AML-193 (cell line): ENCODE measurements around the gene UBA7.

Experiments used
- DNase-seq, 2 experiments: peaks; one replicate each; lab custom pipeline; 2025; lab: John Stamatoyannopoulos, UW

The UBA7 gene

GRCh38 chr3:49804141-49805041 lies 9.4 kb downstream of the UBA7 start:
- DNase-seq, result no peak

- peak; percentile 20 to 31 for DNase-seq
These were observed 10.2 kb downstream of the UBA7 start for GRCh38 chr3:49803465-49804140.

GRCh38 chr3:49802719-49803464 lies 10.9 kb downstream of the UBA7 start, which contains the start of gene INKA1:
Gene INKA1, plus strand, starts transcription at chr3:49803261. Its CDS starts 132 bp downstream, at chr3:49803393.
- peak; percentile 84 to 91 for DNase-seq

GRCh38 chr3:49801160-49801559 lies 12.6 kb downstream of the UBA7 start:
- no peak for DNase-seq

- DNase-seq, result no peak
These were observed 14.0 kb downstream of the UBA7 start, which contains the start of gene CDHR4 for GRCh38 chr3:49799761-49800160. Gene CDHR4, minus strand, starts transcription at chr3:49799873. Its CDS starts 61 bp downstream, at chr3:49799812.

- no peak for DNase-seq
These were observed 14.6 kb downstream of the UBA7 start for GRCh38 chr3:49799105-49799504.

GRCh38 chr3:49794926-49795905 lies 18.5 kb downstream of the UBA7 start:
- no peak for DNase-seq

- no peak for DNase-seq
These were observed 19.3 kb downstream of the UBA7 start for GRCh38 chr3:49794431-49794830.

- DNase-seq, result no peak
These were observed 20.2 kb downstream of the UBA7 start for GRCh38 chr3:49793486-49794085.

- no peak for DNase-seq
These were observed 21.2 kb downstream of the UBA7 start for GRCh38 chr3:49792371-49793150.

- DNase-seq, result no peak
These were observed 22.2 kb downstream of the UBA7 start for GRCh38 chr3:49791571-49791970.

- no peak for DNase-seq
These were observed 22.9 kb downstream of the UBA7 start for GRCh38 chr3:49790626-49791411.

- no peak for DNase-seq
These were observed 25.7 kb downstream of the UBA7 start for GRCh38 chr3:49788056-49788455.

GRCh38 chr3:49787536-49787935 lies 26.2 kb downstream of the UBA7 start:
- no peak for DNase-seq

- DNase-seq, result no peak
These were observed 26.6 kb downstream of the UBA7 start for GRCh38 chr3:49787182-49787464.

- peak; percentile 100 for DNase-seq
These were observed 27.2 kb downstream of the UBA7 start, which contains the start of gene IP6K1 for GRCh38 chr3:49786357-49787181. Gene IP6K1, minus strand, starts transcription at chr3:49786542. Its CDS starts 38,502 bp downstream, at chr3:49748040.

- DNase-seq, result peak; percentile 33 to 47
These were observed 28.0 kb downstream of the UBA7 start for GRCh38 chr3:49785565-49786356.
